Endothelial cell of umbilical vein (primary cell): ENCODE results near the gene HDDC2. TPM values are rescaled to one million over a fixed set of nuclear protein-coding genes. Genes with fewer than 3 reads are reported as not detected.

Experiments
- BruUV-seq: library from RNA; stranded (reverse); fragments of 400-500 nt; replicated peaks from 2 replicates; lab custom pipeline; 2021; lab: Mats Ljungman, UMichigan
- CTCF ChIA-PET: fragments of 300-600, 350-600 bp; sonication (Branson Sonifier 250); formaldehyde crosslinking; loops from one replicate; lab custom pipeline; 2021; ENCODE audit warnings: antibody characterized with exemption, inconsistent platforms; lab: Charles Lee
- POLR2A ChIA-PET: fragments of 300-600, 350-600 bp; sonication (Branson Sonifier 250); formaldehyde crosslinking; loops from one replicate; lab custom pipeline; 2021; ENCODE audit warnings: antibody characterized with exemption, inconsistent platforms; lab: Charles Lee
- DNase-seq: peaks from one replicate; pipeline ENCODE4 v3.0.0-alpha.2; 2011; ENCODE audit warnings: low read depth, low spot score
- FAIRE-seq: peaks from 2 replicates; lab custom pipeline; 2011; peaks lifted over from hg19 to GRCh38; lab: Jason Lieb, UNC
- H2AFZ ChIP-seq: 2 replicates; pipeline ENCODE4 v1.6.0; 2012; ENCODE audit warnings: low read depth, low read length, control low read depth, inconsistent platforms
- H3K27ac ChIP-seq: 2 replicates; pipeline ENCODE4 v1.5.1; 2011; ENCODE audit warnings: low read depth, mild to moderate bottlenecking, control low read depth, low read length, moderate library complexity; ENCODE audit not compliant: insufficient read depth
- H3K27me3 ChIP-seq, 2 experiments: 2 replicates each; pipeline versions ENCODE4 v1.6.0 to v1.6.1; 2011; ENCODE audit warnings: low read length in 2 of 2, mixed read lengths in 1 of 2; ENCODE audit not compliant: control insufficient read depth in 2 of 2, insufficient read depth in 2 of 2
- H3K36me3 ChIP-seq, 2 experiments: 2 replicates in 1 of 2; 3 replicates in 1 of 2; pipeline ENCODE4 v1.5.1; 2011; ENCODE audit warnings: low read length in 2 of 2, mild to moderate bottlenecking in 1 of 2, moderate library complexity in 1 of 2; ENCODE audit not compliant: control insufficient read depth in 2 of 2, insufficient read depth in 2 of 2; ENCODE audit errors: extremely low read depth in 1 of 2
- H3K4me1 ChIP-seq: 3 replicates; pipeline ENCODE4 v1.5.1; 2011; ENCODE audit warnings: mild to moderate bottlenecking, low read length; ENCODE audit not compliant: control insufficient read depth, insufficient read depth; ENCODE audit errors: extremely low read depth
- H3K4me2 ChIP-seq: 2 replicates; pipeline ENCODE4 v1.6.1; 2011; ENCODE audit warnings: low read length, control low read depth, mixed read lengths; ENCODE audit not compliant: insufficient read depth
- H3K4me3 ChIP-seq, 3 experiments: fragments of 200-600 bp in 1 of 3; sonication (generic), shearing (Covaris generic) in 1 of 3; replicated peaks in 1 of 3; 2 replicates each; pipeline ENCODE4 v1.5.1; 2011 to 2016; ENCODE audit warnings: control low read depth in 3 of 3, low read length in 3 of 3, mild to moderate bottlenecking in 2 of 3, inconsistent platforms in 1 of 3, low read depth in 1 of 3, moderate library complexity in 1 of 3; ENCODE audit not compliant: insufficient read depth in 1 of 3
- H3K79me2 ChIP-seq: 2 replicates; pipeline ENCODE4 v1.6.0; 2012; ENCODE audit warnings: low read length, inconsistent platforms; ENCODE audit not compliant: control insufficient read depth, insufficient read depth
- H3K9ac ChIP-seq: replicated peaks from 2 replicates; pipeline ENCODE3; 2011; ENCODE audit warnings: low read length, control low read depth; ENCODE audit not compliant: insufficient read depth; ENCODE audit errors: extremely low read depth
- H3K9me1 ChIP-seq: replicated peaks from 3 replicates; pipeline ENCODE4 v1.6.0; 2011; ENCODE audit warnings: mild to moderate bottlenecking, low read length; ENCODE audit not compliant: control insufficient read depth, insufficient read depth; ENCODE audit errors: extremely low read depth
- H3K9me3 ChIP-seq: replicated peaks from 2 replicates; pipeline ENCODE4 v1.5.1; 2012; ENCODE audit warnings: low read length, inconsistent platforms; ENCODE audit not compliant: control insufficient read depth, insufficient read depth
- H4K20me1 ChIP-seq: replicated peaks from 2 replicates; pipeline ENCODE3; 2011; ENCODE audit warnings: mild to moderate bottlenecking, low read length; ENCODE audit not compliant: control insufficient read depth, insufficient read depth; ENCODE audit errors: extremely low read depth
- EZH2 ChIP-seq: IDR thresholded peaks from 2 replicates; pipeline ENCODE4 v1.6.1; 2012; ENCODE audit warnings: borderline replicate concordance, low read depth, mild to moderate bottlenecking, moderate library complexity, low read length, inconsistent platforms; ENCODE audit not compliant: severe bottlenecking
- FOS ChIP-seq: IDR thresholded peaks from 2 replicates; pipeline ENCODE4 v1.6.1; 2011; ENCODE audit warnings: mild to moderate bottlenecking, low read length, moderate library complexity, borderline replicate concordance; ENCODE audit not compliant: insufficient read depth
- GATA2 ChIP-seq: IDR thresholded peaks from 2 replicates; pipeline ENCODE4 v1.7.0; 2011; ENCODE audit warnings: low read depth, mild to moderate bottlenecking, moderate library complexity, mixed read lengths, low read length; ENCODE audit not compliant: insufficient read length, insufficient read depth
- JUN ChIP-seq: IDR thresholded peaks from 2 replicates; pipeline ENCODE4 v1.6.1; 2011; ENCODE audit warnings: borderline replicate concordance, low read depth; ENCODE audit not compliant: insufficient read length, insufficient read depth
- MYC ChIP-seq: IDR thresholded peaks from one replicate; pipeline ENCODE4 v1.6.1; 2011; ENCODE audit warnings: mild to moderate bottlenecking, low read depth, low read length
- POLR2A ChIP-seq: IDR thresholded peaks from 2 replicates; pipeline ENCODE4 v1.6.1; 2012; ENCODE audit warnings: low read depth, mild to moderate bottlenecking, control low read depth, low read length
- POLR2AphosphoS5 ChIP-seq: IDR thresholded peaks from 2 replicates; pipeline ENCODE4 v1.6.1; 2012; ENCODE audit warnings: low read depth, mild to moderate bottlenecking, control low read depth, low read length, moderate library complexity; ENCODE audit not compliant: insufficient read depth
- dilution Hi-C: fragments of 300-500 bp; cut with MboI; formaldehyde crosslinking; loops from one replicate; pipeline ENCODE4 v1.15.0; 2019; ENCODE audit warnings: low sequenced_read_pairs; ENCODE audit not compliant: extremely low pct_ligation_motif_present
- intact Hi-C: fragments of 100-400 bp; cut with micrococcal nuclease; formaldehyde crosslinking; loops from one replicate; pipeline ENCODE4 v1.10.0; 2022
- polyA plus RNA-seq, 4 experiments: library from polyadenylated mRNA; depleted of rRNA in 3 of 4; stranded (reverse) in 3 of 4; unstranded in 1 of 4; fragments of >200 nt; gene quantifications; 2 replicates each; pipeline versions ENCODE4 v1.2.1 to v1.2.3, GENCODE V29; 2011 to 2012; ENCODE audit warnings: missing spikeins in 1 of 4
- total RNA-seq: library from RNA; stranded (reverse); gene quantifications from 2 replicates; pipeline ENCODE4 v1.2.3, GENCODE V29; 2021
- TF ChIP-seq, protein P1 (sequence below): IDR thresholded peaks from 2 replicates; pipeline ENCODE4 v1.6.1; 2011; ENCODE audit not compliant: insufficient read depth, insufficient read length
- TF ChIP-seq, protein P2 (sequence below), 2 donors: IDR thresholded peaks; 1 replicate in 1 of 2; 2 replicates in 1 of 2; pipeline ENCODE4 v1.5.1; 2011; ENCODE audit warnings: low read length in 2 of 2, mild to moderate bottlenecking in 2 of 2, moderate library complexity in 2 of 2, control low read depth in 1 of 2, inconsistent platforms in 1 of 2, low read depth in 1 of 2; ENCODE audit not compliant: insufficient read depth in 1 of 2; ENCODE audit errors: extremely low read depth in 1 of 2

HDDC2 gene
- total and polyA plus RNA-seq, 2 donors (not counting 3 experiments of a cell fraction or from before 2014, with no cell fraction given) = 12.6 to 13.6 TPM

DNA sequence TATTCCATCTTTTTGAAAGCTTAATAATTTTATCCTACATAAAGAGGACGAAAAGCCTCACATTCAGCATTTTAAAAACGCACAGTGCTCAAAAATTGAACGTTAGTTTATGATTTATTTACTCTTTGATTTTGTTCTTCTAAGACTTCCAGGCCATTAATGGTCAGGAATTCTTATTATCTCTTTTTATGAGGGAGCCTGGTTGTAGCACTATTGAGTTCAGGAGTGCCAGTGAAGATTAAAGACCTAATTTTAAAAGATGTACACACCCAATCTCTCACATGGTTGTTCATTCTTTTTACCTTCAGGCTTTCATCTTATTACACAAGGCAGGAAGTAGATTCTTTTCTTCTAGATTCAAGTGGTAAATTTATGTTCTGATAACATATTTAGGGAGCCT, 68.6 kb downstream of the HDDC2 start:
- dilution Hi-C loops (no loop called here), intact Hi-C loops (no loop called here)
- no peak overlapping the region for H3K27ac ChIP-seq
- BruUV-seq = no TSS peak
- no peaks in the 10 kb centered on the region for H4K20me1 ChIP-seq
- no peaks in the 10 kb centered on the region for H3K9me3 ChIP-seq
- no peaks in the 10 kb centered on the region for H3K4me1 ChIP-seq
- no peak overlapping the region for H3K9ac ChIP-seq
- ChIA-PET POLR2A (no interaction called here), CTCF (no interaction called here)
- no peak for FAIRE-seq
- no peaks in the 10 kb centered on the region for H3K36me3 ChIP-seq
- H3K79me2 ChIP-seq = no peaks in the 10 kb centered on the region
- no peak for DNase-seq
- no peak overlapping the region for H2AFZ ChIP-seq
- TF ChIP-seq JUN (no peak), FOS (no peak), POLR2AphosphoS5 (no peak), MYC (no peak), POLR2A (no peak), EZH2 (no peak), GATA2 (no peak)
- TF ChIP-seq, protein P1, sequence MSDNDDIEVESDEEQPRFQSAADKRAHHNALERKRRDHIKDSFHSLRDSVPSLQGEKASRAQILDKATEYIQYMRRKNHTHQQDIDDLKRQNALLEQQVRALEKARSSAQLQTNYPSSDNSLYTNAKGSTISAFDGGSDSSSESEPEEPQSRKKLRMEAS = no peak
- TF ChIP-seq, protein P2, sequence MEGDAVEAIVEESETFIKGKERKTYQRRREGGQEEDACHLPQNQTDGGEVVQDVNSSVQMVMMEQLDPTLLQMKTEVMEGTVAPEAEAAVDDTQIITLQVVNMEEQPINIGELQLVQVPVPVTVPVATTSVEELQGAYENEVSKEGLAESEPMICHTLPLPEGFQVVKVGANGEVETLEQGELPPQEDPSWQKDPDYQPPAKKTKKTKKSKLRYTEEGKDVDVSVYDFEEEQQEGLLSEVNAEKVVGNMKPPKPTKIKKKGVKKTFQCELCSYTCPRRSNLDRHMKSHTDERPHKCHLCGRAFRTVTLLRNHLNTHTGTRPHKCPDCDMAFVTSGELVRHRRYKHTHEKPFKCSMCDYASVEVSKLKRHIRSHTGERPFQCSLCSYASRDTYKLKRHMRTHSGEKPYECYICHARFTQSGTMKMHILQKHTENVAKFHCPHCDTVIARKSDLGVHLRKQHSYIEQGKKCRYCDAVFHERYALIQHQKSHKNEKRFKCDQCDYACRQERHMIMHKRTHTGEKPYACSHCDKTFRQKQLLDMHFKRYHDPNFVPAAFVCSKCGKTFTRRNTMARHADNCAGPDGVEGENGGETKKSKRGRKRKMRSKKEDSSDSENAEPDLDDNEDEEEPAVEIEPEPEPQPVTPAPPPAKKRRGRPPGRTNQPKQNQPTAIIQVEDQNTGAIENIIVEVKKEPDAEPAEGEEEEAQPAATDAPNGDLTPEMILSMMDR (IDR thresholded peaks at IDR 0.05; ENCODE audit: extremely low read depth in 1 of 2, insufficient read depth in 1 of 2, low read depth in 1 of 2, low read length in 2 of 2) = no peak
- H3K4me2 ChIP-seq = no peak overlapping the region
- H3K4me3 ChIP-seq = no peak overlapping the region
- H3K27me3 ChIP-seq = no peaks in the 10 kb centered on the region
- H3K9me1 ChIP-seq = no peaks in the 10 kb centered on the region
